HepG2 (cell line): ENCODE data around the gene CHST14. TPM values are rescaled to one million over a fixed set of nuclear protein-coding genes. Genes with fewer than 3 reads are reported as not detected.
A peak's percentile ranks its signal among the peaks of the same experiment; 100 is the strongest.

Experiments
- ETS1 ChIP-seq: sonication (generic); formaldehyde crosslinking; IDR thresholded peaks from 2 replicates; pipeline ENCODE4 v1.4.0; 2020; ENCODE audit warnings: missing genetic modification reagents
- GLI4 ChIP-seq: sonication (generic); formaldehyde crosslinking; IDR thresholded peaks from 2 replicates; pipeline ENCODE4 v1.5.1; 2020; ENCODE audit warnings: missing genetic modification reagents, mild to moderate bottlenecking, moderate library complexity, borderline replicate concordance
- HDAC1 ChIP-seq: sonication (generic); formaldehyde crosslinking; IDR thresholded peaks from 2 replicates; pipeline ENCODE4 v1.5.1; 2020; ENCODE audit warnings: mild to moderate bottlenecking, missing genetic modification reagents
- MAF1 ChIP-seq: sonication (generic); formaldehyde crosslinking; IDR thresholded peaks from 2 replicates; pipeline ENCODE4 v1.5.0; 2020; ENCODE audit warnings: missing genetic modification reagents, borderline replicate concordance
- MYC ChIP-seq: sonication (generic); formaldehyde crosslinking; IDR thresholded peaks from 2 replicates; pipeline ENCODE4 v1.9.0; 2021; ENCODE audit warnings: missing genetic modification reagents, borderline replicate concordance
- NFE2L1 ChIP-seq: sonication (generic); formaldehyde crosslinking; IDR thresholded peaks from 2 replicates; pipeline ENCODE4 v1.4.0; 2020; ENCODE audit warnings: missing genetic modification reagents, mild to moderate bottlenecking, borderline replicate concordance
- NFYB ChIP-seq: sonication (generic); formaldehyde crosslinking; IDR thresholded peaks from 2 replicates; pipeline ENCODE4 v1.4.0; 2020; ENCODE audit warnings: missing genetic modification reagents
- PHF8 ChIP-seq: sonication (generic); formaldehyde crosslinking; IDR thresholded peaks from 2 replicates; pipeline ENCODE4 v1.5.0; 2020; ENCODE audit warnings: missing genetic modification reagents
- PRMT3 ChIP-seq: sonication (generic); formaldehyde crosslinking; IDR thresholded peaks from 2 replicates; pipeline ENCODE4 v1.8.1; 2022; ENCODE audit warnings: low read depth, mild to moderate bottlenecking, moderate library complexity, missing genetic modification reagents, borderline replicate concordance
- RFXANK ChIP-seq: IDR thresholded peaks from 2 replicates; pipeline ENCODE4 v1.6.1; 2016
- SAP130 ChIP-seq: IDR thresholded peaks from 2 replicates; pipeline ENCODE4 v1.6.1; 2016; ENCODE audit warnings: low read depth
- SIN3A ChIP-seq: IDR thresholded peaks from 2 replicates; pipeline ENCODE4 v1.6.1; 2011; ENCODE audit warnings: low read depth, mild to moderate bottlenecking, control low read depth, low read length, borderline replicate concordance
- TEAD3 ChIP-seq: optimal IDR thresholded peaks from 2 replicates; pipeline ENCODE3; 2016; ENCODE audit warnings: borderline replicate concordance
- TFDP1 ChIP-seq: IDR thresholded peaks from 2 replicates; pipeline ENCODE4 v1.6.1; 2016; ENCODE audit warnings: missing compliant biosample characterization, missing genetic modification reagents, borderline replicate concordance
- THAP8 ChIP-seq: sonication (generic); formaldehyde crosslinking; IDR thresholded peaks from 2 replicates; pipeline ENCODE4 v1.5.1; 2020; ENCODE audit warnings: missing genetic modification reagents, mild to moderate bottlenecking, borderline replicate concordance
- ZBTB8A ChIP-seq: sonication (generic); formaldehyde crosslinking; IDR thresholded peaks from 2 replicates; pipeline ENCODE4 v1.4.0; 2020; ENCODE audit warnings: mild to moderate bottlenecking, low read depth, missing genetic modification reagents, borderline replicate concordance
- ZHX1 ChIP-seq: sonication (generic); formaldehyde crosslinking; IDR thresholded peaks from 2 replicates; pipeline ENCODE4 v1.8.1; 2022; ENCODE audit warnings: low read depth, mild to moderate bottlenecking, missing genetic modification reagents
- ZMAT3 ChIP-seq: sonication (generic); formaldehyde crosslinking; conservative IDR thresholded peaks from 2 replicates; pipeline ENCODE4 v1.7.0; 2021; ENCODE audit warnings: missing genetic modification reagents
- ZNF574 ChIP-seq: sonication (generic); formaldehyde crosslinking; IDR thresholded peaks from 2 replicates; pipeline ENCODE4 v1.4.0; 2020; ENCODE audit warnings: missing genetic modification reagents
- ZNF7 ChIP-seq: IDR thresholded peaks from 2 replicates; pipeline ENCODE4 v1.6.1; 2016; ENCODE audit warnings: missing biosample characterization, missing genetic modification reagents
- ZNF850 ChIP-seq: sonication (generic); formaldehyde crosslinking; conservative IDR thresholded peaks from 2 replicates; pipeline ENCODE4 v1.9.0; 2021; ENCODE audit warnings: mild to moderate bottlenecking, missing genetic modification reagents
- polyA plus RNA-seq, 8 experiments: library from polyadenylated mRNA; depleted of rRNA in 3 of 8; stranded (reverse) in 7 of 8; unstranded in 1 of 8; fragments of >200 nt; fragmentation: Illumina TruSeq in 4 of 8; extraction: Trizol in 4 of 8; gene quantifications; 2 replicates each; pipeline versions ENCODE4 v1.2.1 to v1.2.3, GENCODE V29; 2011 to 2016; ENCODE audit warnings: low read depth in 4 of 8, missing spikeins in 1 of 8, mixed read lengths in 1 of 8; ENCODE audit not compliant: insufficient read depth in 1 of 8
- total RNA-seq, 5 experiments: library from RNA; depleted of rRNA; stranded (reverse); fragments of >200 nt; fragmentation: Illumina TruSeq; extraction: Trizol; gene quantifications; 2 replicates each; pipeline ENCODE4 v1.2.3, GENCODE V29; 2016; ENCODE audit warnings: low read depth in 1 of 5

The CHST14 gene
- total and polyA plus RNA-seq, 2 of the 13 experiments (the other 11 are each of a cell fraction or from before 2014, with no cell fraction given), result 8.9 to 12.4 TPM

- TF ChIP-seq TFDP1 (CRISPR knock-in tag) (peak; percentile 40; the same call in 1 of the 2 replicates), THAP8 (CRISPR knock-in tag) (no peak), HDAC1 (CRISPR knock-in tag) (peak; percentile 31; the same call in 1 of the 2 replicates), ZHX1 (CRISPR knock-in tag) (no peak), GLI4 (no peak), NFE2L1 (CRISPR knock-in tag) (no peak), ETS1 (CRISPR knock-in tag) (no peak; the same call in 1 of the 2 replicates), SAP130 (peak; percentile 30), ZNF7 (no peak), NFYB (peak; percentile 88), PHF8 (CRISPR knock-in tag) (no peak), MAF1 (CRISPR knock-in tag) (no peak), ZBTB8A (CRISPR knock-in tag) (no peak), ZNF574 (CRISPR knock-in tag) (no peak), ZMAT3 (CRISPR knock-in tag) (no peak), ZNF850 (CRISPR knock-in tag) (no peak), TEAD3 (no peak), RFXANK (CRISPR knock-in tag) (no peak), SIN3A (peak; percentile 30; the same call in 1 of the 2 replicates), PRMT3 (CRISPR knock-in tag) (no peak), MYC (0 out of 2 replicates have a peak, but pooled peaks have one; percentile 1)
Measured at GRCh38 chr15:40440743-40441564, 29.8 kb upstream of the CHST14 start, which contains the start of gene BAHD1 (continued).
